ENCODE results near the gene CPOX.
"Not testable (repeated sequence)": the region's sequence is repeated elsewhere in the genome, so short reads cannot be mapped to it uniquely, and the experiment has no call there.

CPOX gene

DNA sequence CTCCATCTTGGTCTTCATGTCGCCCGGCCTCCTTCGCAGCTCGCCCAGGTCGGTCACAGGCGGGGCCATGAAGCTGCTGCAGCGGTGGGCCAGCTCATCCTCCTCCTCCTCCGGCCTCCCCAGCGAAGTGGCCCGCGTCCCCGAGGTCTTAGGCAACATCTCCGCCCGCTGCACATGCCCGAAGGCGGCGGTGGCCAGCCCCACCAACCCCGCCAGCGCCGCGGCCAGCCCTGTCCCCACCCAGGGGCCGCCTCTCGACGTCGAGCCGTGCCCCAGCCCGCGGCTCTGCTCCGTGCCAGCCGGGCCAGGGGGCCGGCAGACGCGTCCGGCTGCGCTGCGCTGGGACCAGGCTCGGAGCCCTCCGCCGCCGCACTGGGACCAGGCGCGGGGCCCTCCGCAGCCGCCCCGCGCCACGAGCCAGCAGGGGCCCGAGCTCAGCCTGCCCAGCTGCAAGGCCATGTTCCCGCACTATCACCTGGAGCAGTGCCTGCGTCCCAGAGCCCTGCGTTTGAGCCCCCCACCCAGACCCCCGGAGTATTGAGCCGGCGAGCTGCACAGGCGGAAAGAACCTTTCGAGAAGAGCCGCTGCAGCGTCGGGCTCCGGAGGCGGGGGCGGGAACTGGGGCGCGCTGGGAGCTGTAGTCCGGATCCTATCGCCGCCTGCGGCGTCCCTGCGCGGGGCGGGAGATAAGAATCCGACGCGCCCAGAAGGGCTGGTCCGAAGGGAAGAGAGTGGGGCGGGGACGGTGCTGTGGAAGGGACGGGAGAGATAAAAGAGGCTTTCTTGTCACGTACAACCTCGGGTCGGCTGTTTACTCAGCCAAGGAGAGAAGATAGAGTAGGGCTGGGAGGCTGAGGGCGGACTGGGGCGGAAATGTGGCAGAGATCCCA, at the start of gene CPOX:
CPOX (minus strand) TSS at position 566 of the 891 bp plus-strand sequence; CDS start at position 459, 107 bp downstream.
- TF ChIP-seq, protein P1, sequence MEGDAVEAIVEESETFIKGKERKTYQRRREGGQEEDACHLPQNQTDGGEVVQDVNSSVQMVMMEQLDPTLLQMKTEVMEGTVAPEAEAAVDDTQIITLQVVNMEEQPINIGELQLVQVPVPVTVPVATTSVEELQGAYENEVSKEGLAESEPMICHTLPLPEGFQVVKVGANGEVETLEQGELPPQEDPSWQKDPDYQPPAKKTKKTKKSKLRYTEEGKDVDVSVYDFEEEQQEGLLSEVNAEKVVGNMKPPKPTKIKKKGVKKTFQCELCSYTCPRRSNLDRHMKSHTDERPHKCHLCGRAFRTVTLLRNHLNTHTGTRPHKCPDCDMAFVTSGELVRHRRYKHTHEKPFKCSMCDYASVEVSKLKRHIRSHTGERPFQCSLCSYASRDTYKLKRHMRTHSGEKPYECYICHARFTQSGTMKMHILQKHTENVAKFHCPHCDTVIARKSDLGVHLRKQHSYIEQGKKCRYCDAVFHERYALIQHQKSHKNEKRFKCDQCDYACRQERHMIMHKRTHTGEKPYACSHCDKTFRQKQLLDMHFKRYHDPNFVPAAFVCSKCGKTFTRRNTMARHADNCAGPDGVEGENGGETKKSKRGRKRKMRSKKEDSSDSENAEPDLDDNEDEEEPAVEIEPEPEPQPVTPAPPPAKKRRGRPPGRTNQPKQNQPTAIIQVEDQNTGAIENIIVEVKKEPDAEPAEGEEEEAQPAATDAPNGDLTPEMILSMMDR (IDR thresholded peaks at IDR 0.05; ENCODE audit: low read depth, low read length) = no peak
- in situ Hi-C loops (cut with HindIII; ENCODE audit: low sequenced_read_pairs) = no loop called here
- DNase-seq (ENCODE audit: low read depth, low spot score) = peak; percentile 87
- H3K4me3 ChIP-seq (ENCODE audit: low read depth, low read length) = peak within 1 kb of the TSS; percentile 75

DNA sequence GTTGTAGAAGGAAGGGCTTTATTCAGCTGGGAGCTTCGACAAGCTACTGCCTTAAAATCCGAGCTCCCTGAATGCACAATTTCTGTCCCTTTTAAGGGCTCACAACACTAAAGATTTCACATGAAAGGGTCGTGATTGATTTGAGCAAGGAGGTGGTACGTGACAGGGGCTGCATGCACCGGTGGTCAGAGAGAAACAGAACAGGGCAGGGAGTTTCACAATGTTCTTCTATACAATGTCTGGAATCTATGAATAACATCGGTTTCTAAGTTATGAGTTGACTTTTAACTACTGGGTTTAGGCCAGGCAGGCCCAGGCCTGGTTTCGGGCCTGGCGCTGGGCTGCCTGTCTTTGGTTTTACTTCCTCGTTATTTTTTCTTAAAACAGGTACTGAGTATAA, 49.4 kb upstream of the CPOX start:
- in situ Hi-C loops (cut with HindIII; ENCODE audit: low sequenced_read_pairs); DNase-seq (ENCODE audit: low read depth, low spot score); H3K4me3 ChIP-seq (ENCODE audit: low read depth, low read length): not testable (repeated sequence)

DNA sequence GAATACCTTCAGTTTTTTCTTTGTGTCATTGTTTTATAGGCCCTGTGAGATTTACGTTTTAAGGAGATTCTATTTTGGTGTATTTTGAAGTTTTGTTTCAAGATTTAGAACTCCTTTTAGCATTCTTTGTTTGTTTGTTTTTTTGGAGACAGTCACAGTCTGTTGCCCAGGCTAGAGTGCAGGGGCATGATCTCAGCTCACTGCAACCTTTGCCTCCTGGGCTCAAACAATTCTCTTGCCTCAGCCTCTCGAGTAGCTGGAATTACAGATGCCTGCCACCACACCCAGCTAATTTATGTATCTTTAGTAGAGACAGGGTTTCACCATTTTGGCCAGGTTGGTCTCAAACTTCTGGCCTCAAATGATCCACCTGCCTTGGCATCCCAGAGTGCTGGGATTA, 48.3 kb upstream of the CPOX start:
- DNase-seq (ENCODE audit: low read depth, low spot score); H3K4me3 ChIP-seq (ENCODE audit: low read depth, low read length); in situ Hi-C loops (cut with HindIII; ENCODE audit: low sequenced_read_pairs): not testable (repeated sequence)

DNA sequence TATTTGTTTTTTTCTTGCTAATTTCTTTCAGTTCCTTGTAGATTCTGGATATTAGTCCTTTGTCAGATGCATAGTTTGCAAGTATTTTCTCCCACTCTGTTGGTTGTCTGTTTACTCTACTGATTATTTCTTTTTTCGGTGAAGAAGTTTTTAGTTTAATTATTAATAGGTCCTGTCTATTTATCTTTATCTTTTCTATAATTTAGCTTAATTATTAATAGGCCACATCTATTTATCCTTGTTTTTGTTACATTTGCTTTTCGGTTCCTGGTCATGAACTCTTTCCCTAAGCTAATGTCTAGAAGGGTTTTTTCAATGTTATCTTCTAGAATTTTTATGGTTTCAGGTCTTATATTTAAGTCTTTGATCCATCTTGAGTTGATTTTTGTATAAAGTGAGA, 45.1 kb upstream of the CPOX start:
- DNase-seq (ENCODE audit: low read depth, low spot score); in situ Hi-C loops (cut with HindIII; ENCODE audit: low sequenced_read_pairs); H3K4me3 ChIP-seq (ENCODE audit: low read depth, low read length): not testable (repeated sequence)

DNA sequence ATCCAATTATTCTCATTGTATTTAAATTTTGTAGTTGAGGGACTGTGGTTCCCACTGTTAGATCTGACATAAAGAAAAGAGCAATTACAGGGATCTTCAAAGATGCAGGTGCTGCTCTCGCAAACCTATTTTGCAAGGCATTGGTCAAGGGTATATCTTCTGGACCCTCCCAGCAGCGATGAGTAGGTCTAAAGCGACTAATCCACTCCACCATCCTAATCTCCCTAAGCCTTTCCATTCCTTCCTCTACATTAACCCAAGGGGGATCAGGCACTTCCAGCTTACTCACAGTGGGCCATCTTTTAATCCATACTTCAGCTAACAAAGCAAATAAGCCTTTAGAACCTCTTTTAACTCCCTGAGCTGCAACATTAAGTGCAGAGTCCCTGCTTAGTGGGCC, 37.0 kb upstream of the CPOX start:
- in situ Hi-C loops (cut with HindIII; ENCODE audit: low sequenced_read_pairs) = no loop called here
- DNase-seq (ENCODE audit: low read depth, low spot score) = no peak
- H3K4me3 ChIP-seq (ENCODE audit: low read depth, low read length) = no peak overlapping the region
- TF ChIP-seq, protein P1 (IDR thresholded peaks at IDR 0.05; ENCODE audit: low read depth, low read length) = no peak

DNA sequence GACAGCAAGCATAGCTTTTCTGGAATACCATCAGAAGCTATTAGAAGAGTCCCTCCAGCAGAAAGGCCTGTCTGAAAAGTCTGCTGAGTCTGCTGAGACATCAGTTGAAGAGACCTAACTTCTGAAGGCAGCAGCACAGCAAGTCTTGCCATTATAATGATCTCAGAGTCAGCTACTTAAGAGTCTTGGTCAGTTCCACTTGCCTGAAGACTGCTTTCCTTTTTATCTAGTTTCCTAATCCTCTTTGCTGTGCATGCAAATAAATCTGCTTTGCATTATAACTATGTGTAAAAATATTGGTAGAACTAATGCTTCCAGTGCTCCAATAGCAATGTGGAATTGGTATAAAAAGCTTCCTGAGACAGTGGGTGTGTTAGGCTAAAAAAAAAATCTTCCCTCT, 34.9 kb upstream of the CPOX start:
- no peak for DNase-seq (ENCODE audit: low read depth, low spot score)
- TF ChIP-seq, protein P1 (IDR thresholded peaks at IDR 0.05; ENCODE audit: low read depth, low read length) = no peak
- H3K4me3 ChIP-seq (ENCODE audit: low read depth, low read length) = no peak overlapping the region
- in situ Hi-C loops (cut with HindIII; ENCODE audit: low sequenced_read_pairs) = no loop called here

DNA sequence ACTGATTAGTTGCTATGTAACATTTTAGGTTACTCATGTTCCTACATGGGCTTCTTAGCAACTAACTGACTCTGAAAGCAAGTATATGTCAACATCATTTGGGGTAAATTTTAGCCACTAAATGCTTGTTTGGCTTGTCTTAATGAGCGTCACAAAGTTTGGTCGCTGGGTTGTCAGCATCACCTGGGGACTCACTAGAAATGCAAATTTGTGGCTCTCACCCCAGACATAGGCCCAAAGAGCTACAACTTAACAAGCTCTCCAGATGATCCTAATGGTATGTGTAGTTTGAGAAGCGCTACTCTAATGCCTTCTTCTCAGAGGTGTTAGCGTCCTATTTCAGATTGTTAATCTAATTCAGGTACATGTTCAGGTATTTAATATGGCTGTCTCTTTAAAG, 32.7 kb upstream of the CPOX start:
- DNase-seq (ENCODE audit: low read depth, low spot score) = no peak
- in situ Hi-C loops (cut with HindIII; ENCODE audit: low sequenced_read_pairs) = no loop called here
- no peak overlapping the region for H3K4me3 ChIP-seq (ENCODE audit: low read depth, low read length)

More for the DNA sequence above, 32.7 kb upstream of the CPOX start:
- TF ChIP-seq, protein P1 (IDR thresholded peaks at IDR 0.05; ENCODE audit: low read depth, low read length) = no peak

Data from astrocyte of the spinal cord (primary cell).